ENCODE measurements around the gene KDM5B.

DNA sequence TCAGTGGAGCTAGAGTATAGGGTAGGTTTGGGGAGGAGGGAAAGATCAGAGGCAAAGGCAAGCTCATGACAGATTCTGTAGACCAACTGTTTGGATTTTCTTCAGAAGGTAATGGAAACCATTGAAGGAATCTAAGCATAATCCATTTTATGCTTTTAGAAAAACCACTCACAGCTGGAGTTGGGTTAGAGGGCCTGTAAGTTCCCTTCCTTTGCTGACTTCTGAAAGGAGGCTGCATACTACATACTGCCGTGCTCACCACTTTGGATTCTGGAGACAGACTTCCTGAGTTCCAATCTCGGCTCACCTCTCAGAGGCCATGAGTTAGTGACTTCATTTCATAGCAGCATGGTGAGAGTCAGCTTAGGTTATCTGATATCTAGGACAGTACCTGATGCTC lies 91.6 kb downstream of the KDM5B start:
- TF ChIP-seq, protein P1, sequence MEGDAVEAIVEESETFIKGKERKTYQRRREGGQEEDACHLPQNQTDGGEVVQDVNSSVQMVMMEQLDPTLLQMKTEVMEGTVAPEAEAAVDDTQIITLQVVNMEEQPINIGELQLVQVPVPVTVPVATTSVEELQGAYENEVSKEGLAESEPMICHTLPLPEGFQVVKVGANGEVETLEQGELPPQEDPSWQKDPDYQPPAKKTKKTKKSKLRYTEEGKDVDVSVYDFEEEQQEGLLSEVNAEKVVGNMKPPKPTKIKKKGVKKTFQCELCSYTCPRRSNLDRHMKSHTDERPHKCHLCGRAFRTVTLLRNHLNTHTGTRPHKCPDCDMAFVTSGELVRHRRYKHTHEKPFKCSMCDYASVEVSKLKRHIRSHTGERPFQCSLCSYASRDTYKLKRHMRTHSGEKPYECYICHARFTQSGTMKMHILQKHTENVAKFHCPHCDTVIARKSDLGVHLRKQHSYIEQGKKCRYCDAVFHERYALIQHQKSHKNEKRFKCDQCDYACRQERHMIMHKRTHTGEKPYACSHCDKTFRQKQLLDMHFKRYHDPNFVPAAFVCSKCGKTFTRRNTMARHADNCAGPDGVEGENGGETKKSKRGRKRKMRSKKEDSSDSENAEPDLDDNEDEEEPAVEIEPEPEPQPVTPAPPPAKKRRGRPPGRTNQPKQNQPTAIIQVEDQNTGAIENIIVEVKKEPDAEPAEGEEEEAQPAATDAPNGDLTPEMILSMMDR (IDR thresholded peaks at IDR 0.05) = no peak
- no peak for TF ChIP-seq POLR2A (IDR thresholded peaks at IDR 0.05)
